Ovary (tissue), 3 donors: ENCODE results near the gene ARHGAP1.

Experiments used
- POLR2A ChIP-seq: fragments of 450-650 bp; IDR thresholded peaks from one replicate; pipeline ENCODE4 v1.6.1; 2017; ENCODE audit warnings: antibody characterized with exemption, mild to moderate bottlenecking, moderate library complexity
- TF ChIP-seq, protein P1 (sequence below), 3 donors: fragments of 450-650 bp in 2 of 3; fragments of 200-600 bp in 1 of 3; IDR thresholded peaks; one replicate each; pipeline versions ENCODE4 v1.5.1 to v1.8.0; 2016 to 2022; ENCODE audit warnings: antibody characterized with exemption in 3 of 3, mild to moderate bottlenecking in 1 of 3
- donor health status: DM: no; HTN: no; CAD: no.

- no peak for TF ChIP-seq POLR2A
- TF ChIP-seq, protein P1, sequence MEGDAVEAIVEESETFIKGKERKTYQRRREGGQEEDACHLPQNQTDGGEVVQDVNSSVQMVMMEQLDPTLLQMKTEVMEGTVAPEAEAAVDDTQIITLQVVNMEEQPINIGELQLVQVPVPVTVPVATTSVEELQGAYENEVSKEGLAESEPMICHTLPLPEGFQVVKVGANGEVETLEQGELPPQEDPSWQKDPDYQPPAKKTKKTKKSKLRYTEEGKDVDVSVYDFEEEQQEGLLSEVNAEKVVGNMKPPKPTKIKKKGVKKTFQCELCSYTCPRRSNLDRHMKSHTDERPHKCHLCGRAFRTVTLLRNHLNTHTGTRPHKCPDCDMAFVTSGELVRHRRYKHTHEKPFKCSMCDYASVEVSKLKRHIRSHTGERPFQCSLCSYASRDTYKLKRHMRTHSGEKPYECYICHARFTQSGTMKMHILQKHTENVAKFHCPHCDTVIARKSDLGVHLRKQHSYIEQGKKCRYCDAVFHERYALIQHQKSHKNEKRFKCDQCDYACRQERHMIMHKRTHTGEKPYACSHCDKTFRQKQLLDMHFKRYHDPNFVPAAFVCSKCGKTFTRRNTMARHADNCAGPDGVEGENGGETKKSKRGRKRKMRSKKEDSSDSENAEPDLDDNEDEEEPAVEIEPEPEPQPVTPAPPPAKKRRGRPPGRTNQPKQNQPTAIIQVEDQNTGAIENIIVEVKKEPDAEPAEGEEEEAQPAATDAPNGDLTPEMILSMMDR (IDR thresholded peaks at IDR 0.05): no peak
These were observed 4.8 kb upstream of the ARHGAP1 start for GRCh38 chr11:46705070-46705688.
